Liver (tissue), 9 donors: Measurements from ENCODE around the gene CYP4F22. TPM values are rescaled to one million over a fixed set of nuclear protein-coding genes. Genes with fewer than 3 reads are reported as not detected.

Experiments used
- DNase-seq: peaks from one replicate; pipeline ENCODE4 v3.0.0-alpha.2; 2017; ENCODE audit warnings: low spot score
- H3K27ac ChIP-seq, 2 donors: one replicate each; pipeline ENCODE4 v1.7.0; 2013; ENCODE audit warnings: inconsistent platforms in 2 of 2, low read length in 2 of 2, control low read depth in 1 of 2, low read depth in 1 of 2, mild to moderate bottlenecking in 1 of 2
- H3K27me3 ChIP-seq, 4 donors: one replicate each; pipeline versions ENCODE4 v1.6.1 to v1.7.0; 2013; ENCODE audit warnings: low read length in 3 of 4, inconsistent platforms in 1 of 4, mild to moderate bottlenecking in 1 of 4, moderate library complexity in 1 of 4; ENCODE audit not compliant: control insufficient read depth in 4 of 4, insufficient read depth in 4 of 4
- H3K36me3 ChIP-seq, 4 donors: one replicate each; pipeline versions ENCODE4 v1.6.1 to v1.7.0; 2013; ENCODE audit warnings: low read length in 3 of 4, mild to moderate bottlenecking in 3 of 4, low read depth in 1 of 4, moderate library complexity in 1 of 4; ENCODE audit not compliant: control insufficient read depth in 4 of 4, insufficient read depth in 3 of 4
- H3K4me1 ChIP-seq, 4 donors: one replicate each; pipeline versions ENCODE4 v1.6.1 to v1.7.0; 2013; ENCODE audit warnings: low read length in 3 of 4, mild to moderate bottlenecking in 3 of 4, moderate library complexity in 1 of 4; ENCODE audit not compliant: control insufficient read depth in 4 of 4, insufficient read depth in 4 of 4
- H3K4me3 ChIP-seq, 3 donors: one replicate each; pipeline versions ENCODE4 v1.6.1 to v1.7.0; 2013; ENCODE audit warnings: low read length in 3 of 3, control low read depth in 1 of 3, low read depth in 1 of 3, mild to moderate bottlenecking in 1 of 3
- H3K9ac ChIP-seq, 2 donors: one replicate each; pipeline ENCODE4 v1.7.0; 2013; ENCODE audit warnings: low read length in 2 of 2, mild to moderate bottlenecking in 2 of 2, moderate library complexity in 2 of 2, control low read depth in 1 of 2, low read depth in 1 of 2
- H3K9me3 ChIP-seq, 4 donors: one replicate each; pipeline versions ENCODE4 v1.6.1 to v1.7.0; 2013; ENCODE audit warnings: low read length in 3 of 4; ENCODE audit not compliant: control insufficient read depth in 4 of 4
- EGR1 ChIP-seq, 2 donors: IDR thresholded peaks; 2 replicates each; pipeline ENCODE4 v1.6.1; 2016 to 2018; ENCODE audit warnings: antibody characterized with exemption in 2 of 2, low read depth in 2 of 2
- FOXA1 ChIP-seq: IDR thresholded peaks from 2 replicates; pipeline ENCODE4 v1.6.1; 2016; ENCODE audit warnings: antibody characterized with exemption
- FOXA2 ChIP-seq: IDR thresholded peaks from 2 replicates; pipeline ENCODE4 v1.6.1; 2016; ENCODE audit warnings: antibody characterized with exemption
- GABPA ChIP-seq, 2 donors: IDR thresholded peaks in 1 of 2; conservative IDR thresholded peaks in 1 of 2; 2 replicates each; pipeline ENCODE4 v1.6.1; 2016; ENCODE audit warnings: antibody characterized with exemption in 2 of 2, mild to moderate bottlenecking in 1 of 2, moderate library complexity in 1 of 2
- HNF4A ChIP-seq, 2 donors: conservative IDR thresholded peaks; 2 replicates each; pipeline ENCODE4 v1.6.1; 2016; ENCODE audit warnings: antibody characterized with exemption in 2 of 2, mild to moderate bottlenecking in 2 of 2
- HNF4G ChIP-seq: IDR thresholded peaks from 2 replicates; pipeline ENCODE4 v1.6.1; 2016; ENCODE audit warnings: antibody characterized with exemption
- JUND ChIP-seq, 2 donors: IDR thresholded peaks; 2 replicates each; pipeline ENCODE4 v1.6.1; 2016; ENCODE audit warnings: antibody characterized with exemption in 2 of 2
- NR2F2 ChIP-seq: IDR thresholded peaks from 2 replicates; pipeline ENCODE4 v1.6.1; 2016; ENCODE audit warnings: antibody characterized with exemption
- RAD21 ChIP-seq, 2 donors: IDR thresholded peaks; 2 replicates each; pipeline ENCODE4 v1.6.1; 2016; ENCODE audit warnings: antibody characterized with exemption in 2 of 2, mild to moderate bottlenecking in 2 of 2
- RXRA ChIP-seq, 2 donors: IDR thresholded peaks; 2 replicates each; pipeline ENCODE4 v1.6.1; 2017 to 2018; ENCODE audit warnings: antibody characterized with exemption in 2 of 2, mild to moderate bottlenecking in 1 of 2
- SP1 ChIP-seq: IDR thresholded peaks from 2 replicates; pipeline ENCODE4 v1.6.1; 2018; ENCODE audit warnings: antibody characterized with exemption, mild to moderate bottlenecking
- TAF1 ChIP-seq: conservative IDR thresholded peaks from 2 replicates; pipeline ENCODE4 v1.6.1; 2016; ENCODE audit warnings: antibody characterized with exemption, mild to moderate bottlenecking
- YY1 ChIP-seq: IDR thresholded peaks from 2 replicates; pipeline ENCODE4 v1.6.1; 2016; ENCODE audit warnings: antibody characterized with exemption, mild to moderate bottlenecking
- WGBS: extraction: QIAGEN DNeasy Blood & Tissue Kit; methylation state at CpG from one replicate; pipeline ENCODE4 v1.1.7; 2013; 5-methylcytosine and 5-hydroxymethylcytosine counted together
- polyA plus RNA-seq, 2 donors: library from polyadenylated mRNA; stranded (reverse) in 1 of 2; unstranded in 1 of 2; fragments of 200-250 nt in 1 of 2; fragments of >200 nt in 1 of 2; fragmentation: Nextera tagmentation in 1 of 2; extraction: Ambion mirVana in 1 of 2; gene quantifications; one replicate each; pipeline versions ENCODE4 v1.2.1 to v1.2.3, GENCODE V29; 2013 to 2015
- total RNA-seq, 2 donors: library from RNA; depleted of rRNA; stranded (reverse); fragments of >200 nt; gene quantifications; one replicate each; pipeline ENCODE4 v1.2.3, GENCODE V29; 2014
- TF ChIP-seq, protein P1 (sequence below): fragments of 150-350 bp; IDR thresholded peaks from 2 replicates; pipeline ENCODE4 v1.5.1; 2017; ENCODE audit warnings: improper control_type of control experiment, low read depth, low read length; ENCODE audit not compliant: missing input control
- TF ChIP-seq, protein P2 (sequence below): IDR thresholded peaks from 2 replicates; pipeline ENCODE4 v1.6.1; 2016; ENCODE audit warnings: antibody characterized with exemption, mild to moderate bottlenecking
- TF ChIP-seq, protein P3 (sequence below): IDR thresholded peaks from 2 replicates; pipeline ENCODE4 v1.6.1; 2016; ENCODE audit warnings: antibody characterized with exemption
- TF ChIP-seq, protein P4 (sequence below): IDR thresholded peaks from 2 replicates; pipeline ENCODE4 v1.6.1; 2016; ENCODE audit warnings: antibody characterized with exemption
- TF ChIP-seq, protein P5 (sequence below): IDR thresholded peaks from 2 replicates; pipeline ENCODE4 v1.6.1; 2016; ENCODE audit warnings: antibody characterized with exemption
- donor health status: healthy.
- donor health status: healthy.
- donor health status: healthy.
- donor health status: healthy.
- donor health status: healthy.

Gene CYP4F22
- total and polyA plus RNA-seq, 4 donors = 0.42 to 3.9 (median 1.9) TPM

DNA sequence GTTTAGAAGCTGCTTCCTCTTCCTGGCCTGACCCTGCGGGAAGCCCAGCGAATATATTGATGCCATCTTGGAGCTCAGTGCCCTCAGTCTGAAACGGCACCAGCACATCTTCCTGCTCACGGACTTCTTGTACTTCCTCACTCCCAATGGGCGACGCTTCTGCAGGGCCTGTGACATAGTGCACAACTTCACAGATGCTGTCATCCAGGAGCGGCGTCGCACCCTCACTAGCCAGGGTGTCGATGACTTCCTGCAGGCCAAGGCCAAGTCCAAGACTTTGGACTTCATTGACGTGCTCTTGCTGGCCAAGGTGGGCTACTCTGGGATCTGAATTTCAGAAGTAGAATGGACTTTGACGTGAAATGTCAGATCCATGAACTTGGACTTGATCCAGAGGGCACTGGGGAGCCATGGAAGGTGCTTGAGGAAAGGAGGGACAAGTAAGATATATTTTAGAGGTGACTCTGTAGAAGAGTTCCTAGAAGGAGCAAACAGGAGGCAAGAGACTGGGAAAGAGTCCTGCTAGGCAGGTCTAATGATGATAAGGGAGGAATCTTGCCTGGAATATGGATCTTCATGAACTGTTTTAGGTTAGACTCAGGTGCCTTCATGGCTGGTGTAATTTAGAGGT, 68.3 kb downstream of the CYP4F22 start:
- Histone ChIP-seq H3K9ac (no peak overlapping the region), H3K4me1 (no peaks in the 10 kb centered on the region), H3K27me3 (no peaks in the 10 kb centered on the region), H3K4me3 (no peak overlapping the region), H3K27ac (no peak overlapping the region), H3K36me3 (no peaks in the 10 kb centered on the region), H3K9me3 (no peaks in the 10 kb centered on the region)
- TF ChIP-seq JUND (IDR thresholded peaks at IDR 0.05) = no peak
- TF ChIP-seq RAD21 (IDR thresholded peaks at IDR 0.05) = no peak
- TF ChIP-seq, protein P1, sequence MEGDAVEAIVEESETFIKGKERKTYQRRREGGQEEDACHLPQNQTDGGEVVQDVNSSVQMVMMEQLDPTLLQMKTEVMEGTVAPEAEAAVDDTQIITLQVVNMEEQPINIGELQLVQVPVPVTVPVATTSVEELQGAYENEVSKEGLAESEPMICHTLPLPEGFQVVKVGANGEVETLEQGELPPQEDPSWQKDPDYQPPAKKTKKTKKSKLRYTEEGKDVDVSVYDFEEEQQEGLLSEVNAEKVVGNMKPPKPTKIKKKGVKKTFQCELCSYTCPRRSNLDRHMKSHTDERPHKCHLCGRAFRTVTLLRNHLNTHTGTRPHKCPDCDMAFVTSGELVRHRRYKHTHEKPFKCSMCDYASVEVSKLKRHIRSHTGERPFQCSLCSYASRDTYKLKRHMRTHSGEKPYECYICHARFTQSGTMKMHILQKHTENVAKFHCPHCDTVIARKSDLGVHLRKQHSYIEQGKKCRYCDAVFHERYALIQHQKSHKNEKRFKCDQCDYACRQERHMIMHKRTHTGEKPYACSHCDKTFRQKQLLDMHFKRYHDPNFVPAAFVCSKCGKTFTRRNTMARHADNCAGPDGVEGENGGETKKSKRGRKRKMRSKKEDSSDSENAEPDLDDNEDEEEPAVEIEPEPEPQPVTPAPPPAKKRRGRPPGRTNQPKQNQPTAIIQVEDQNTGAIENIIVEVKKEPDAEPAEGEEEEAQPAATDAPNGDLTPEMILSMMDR = no peak
- no peak for TF ChIP-seq EGR1 (IDR thresholded peaks at IDR 0.05; ENCODE audit: low read depth in 2 of 2)
- TF ChIP-seq, protein P2, sequence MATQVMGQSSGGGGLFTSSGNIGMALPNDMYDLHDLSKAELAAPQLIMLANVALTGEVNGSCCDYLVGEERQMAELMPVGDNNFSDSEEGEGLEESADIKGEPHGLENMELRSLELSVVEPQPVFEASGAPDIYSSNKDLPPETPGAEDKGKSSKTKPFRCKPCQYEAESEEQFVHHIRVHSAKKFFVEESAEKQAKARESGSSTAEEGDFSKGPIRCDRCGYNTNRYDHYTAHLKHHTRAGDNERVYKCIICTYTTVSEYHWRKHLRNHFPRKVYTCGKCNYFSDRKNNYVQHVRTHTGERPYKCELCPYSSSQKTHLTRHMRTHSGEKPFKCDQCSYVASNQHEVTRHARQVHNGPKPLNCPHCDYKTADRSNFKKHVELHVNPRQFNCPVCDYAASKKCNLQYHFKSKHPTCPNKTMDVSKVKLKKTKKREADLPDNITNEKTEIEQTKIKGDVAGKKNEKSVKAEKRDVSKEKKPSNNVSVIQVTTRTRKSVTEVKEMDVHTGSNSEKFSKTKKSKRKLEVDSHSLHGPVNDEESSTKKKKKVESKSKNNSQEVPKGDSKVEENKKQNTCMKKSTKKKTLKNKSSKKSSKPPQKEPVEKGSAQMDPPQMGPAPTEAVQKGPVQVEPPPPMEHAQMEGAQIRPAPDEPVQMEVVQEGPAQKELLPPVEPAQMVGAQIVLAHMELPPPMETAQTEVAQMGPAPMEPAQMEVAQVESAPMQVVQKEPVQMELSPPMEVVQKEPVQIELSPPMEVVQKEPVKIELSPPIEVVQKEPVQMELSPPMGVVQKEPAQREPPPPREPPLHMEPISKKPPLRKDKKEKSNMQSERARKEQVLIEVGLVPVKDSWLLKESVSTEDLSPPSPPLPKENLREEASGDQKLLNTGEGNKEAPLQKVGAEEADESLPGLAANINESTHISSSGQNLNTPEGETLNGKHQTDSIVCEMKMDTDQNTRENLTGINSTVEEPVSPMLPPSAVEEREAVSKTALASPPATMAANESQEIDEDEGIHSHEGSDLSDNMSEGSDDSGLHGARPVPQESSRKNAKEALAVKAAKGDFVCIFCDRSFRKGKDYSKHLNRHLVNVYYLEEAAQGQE = no peak
- TF ChIP-seq, protein P3, sequence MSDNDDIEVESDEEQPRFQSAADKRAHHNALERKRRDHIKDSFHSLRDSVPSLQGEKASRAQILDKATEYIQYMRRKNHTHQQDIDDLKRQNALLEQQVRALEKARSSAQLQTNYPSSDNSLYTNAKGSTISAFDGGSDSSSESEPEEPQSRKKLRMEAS = no peak
- TF ChIP-seq, protein P4, sequence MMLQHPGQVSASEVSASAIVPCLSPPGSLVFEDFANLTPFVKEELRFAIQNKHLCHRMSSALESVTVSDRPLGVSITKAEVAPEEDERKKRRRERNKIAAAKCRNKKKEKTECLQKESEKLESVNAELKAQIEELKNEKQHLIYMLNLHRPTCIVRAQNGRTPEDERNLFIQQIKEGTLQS = no peak
- no peak for TF ChIP-seq NR2F2
- TF ChIP-seq TAF1 = no peak
- TF ChIP-seq FOXA2 = no peak
- TF ChIP-seq HNF4A (conservative IDR thresholded peaks at IDR 0.05) = no peak
- no peak for TF ChIP-seq YY1
- no peak for TF ChIP-seq GABPA (IDR thresholded peaks at IDR 0.05 in 1 of 2, conservative IDR thresholded peaks at IDR 0.05 in 1 of 2)
- TF ChIP-seq, protein P5, sequence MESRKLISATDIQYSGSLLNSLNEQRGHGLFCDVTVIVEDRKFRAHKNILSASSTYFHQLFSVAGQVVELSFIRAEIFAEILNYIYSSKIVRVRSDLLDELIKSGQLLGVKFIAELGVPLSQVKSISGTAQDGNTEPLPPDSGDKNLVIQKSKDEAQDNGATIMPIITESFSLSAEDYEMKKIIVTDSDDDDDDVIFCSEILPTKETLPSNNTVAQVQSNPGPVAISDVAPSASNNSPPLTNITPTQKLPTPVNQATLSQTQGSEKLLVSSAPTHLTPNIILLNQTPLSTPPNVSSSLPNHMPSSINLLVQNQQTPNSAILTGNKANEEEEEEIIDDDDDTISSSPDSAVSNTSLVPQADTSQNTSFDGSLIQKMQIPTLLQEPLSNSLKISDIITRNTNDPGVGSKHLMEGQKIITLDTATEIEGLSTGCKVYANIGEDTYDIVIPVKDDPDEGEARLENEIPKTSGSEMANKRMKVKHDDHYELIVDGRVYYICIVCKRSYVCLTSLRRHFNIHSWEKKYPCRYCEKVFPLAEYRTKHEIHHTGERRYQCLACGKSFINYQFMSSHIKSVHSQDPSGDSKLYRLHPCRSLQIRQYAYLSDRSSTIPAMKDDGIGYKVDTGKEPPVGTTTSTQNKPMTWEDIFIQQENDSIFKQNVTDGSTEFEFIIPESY = no peak
- no peak for TF ChIP-seq FOXA1
- no peak for TF ChIP-seq HNF4G
- no peak for TF ChIP-seq RXRA (IDR thresholded peaks at IDR 0.05)
- no peak for TF ChIP-seq SP1
- WGBS = 76% methylated on average over 12 of the region's 12 CpGs
- DNase-seq = no peak
